Neuronal stem cell (in vitro differentiated cells): ENCODE results near the gene SMTNL2.

Source experiments
- DNase-seq: peaks from one replicate; pipeline ENCODE4 v3.0.0-alpha.2; 2013; ENCODE audit warnings: low spot score
- H2AFZ ChIP-seq: one replicate; pipeline ENCODE4 v1.6.1; 2013; ENCODE audit warnings: mild to moderate bottlenecking, low read length, inconsistent platforms
- H2AK5ac ChIP-seq: 2 replicates; pipeline ENCODE4 v1.6.1; 2013; ENCODE audit warnings: low read depth, mild to moderate bottlenecking, inconsistent platforms, low read length, moderate library complexity, mixed read lengths
- H2BK120ac ChIP-seq: 2 replicates; pipeline ENCODE4 v1.6.1; 2013; ENCODE audit warnings: low read depth, mild to moderate bottlenecking, inconsistent platforms, low read length, moderate library complexity, mixed read lengths
- H2BK12ac ChIP-seq: one replicate; pipeline ENCODE4 v1.6.1; 2013; ENCODE audit warnings: low read length, inconsistent platforms
- H2BK15ac ChIP-seq: 2 replicates; pipeline ENCODE4 v1.6.1; 2013; ENCODE audit warnings: mild to moderate bottlenecking, low read length, inconsistent platforms, mixed read lengths
- H2BK5ac ChIP-seq: one replicate; pipeline ENCODE4 v1.6.1; 2013; ENCODE audit warnings: inconsistent platforms, mild to moderate bottlenecking, low read length, moderate library complexity
- H3K14ac ChIP-seq: one replicate; pipeline ENCODE4 v1.6.1; 2013; ENCODE audit warnings: low read length, inconsistent platforms
- H3K18ac ChIP-seq: 2 replicates; pipeline ENCODE4 v1.6.1; 2013; ENCODE audit warnings: low read length, inconsistent platforms
- H3K23ac ChIP-seq: 2 replicates; pipeline ENCODE4 v1.6.1; 2013; ENCODE audit warnings: low read depth, mild to moderate bottlenecking, mixed read lengths, low read length, inconsistent platforms; ENCODE audit not compliant: poor library complexity
- H3K27ac ChIP-seq: replicated peaks from 3 replicates; pipeline ENCODE4 v1.5.1; 2013; ENCODE audit warnings: low read length, inconsistent platforms
- H3K27me3 ChIP-seq, 3 experiments: 2 replicates each; pipeline ENCODE4 v1.6.1; 2013; ENCODE audit warnings: low read length in 3 of 3, mild to moderate bottlenecking in 2 of 3, inconsistent platforms in 1 of 3, low read depth in 1 of 3, mixed read lengths in 1 of 3, moderate library complexity in 1 of 3; ENCODE audit not compliant: control insufficient read depth in 3 of 3, insufficient read depth in 3 of 3
- H3K36me3 ChIP-seq, 2 donors: replicated peaks in 1 of 2; 2 replicates each; pipeline ENCODE4 v1.6.1; 2013; ENCODE audit warnings: low read length in 2 of 2; ENCODE audit not compliant: control insufficient read depth in 2 of 2, insufficient read depth in 2 of 2
- H3K4ac ChIP-seq: 2 replicates; pipeline ENCODE4 v1.6.1; 2013; ENCODE audit warnings: inconsistent platforms, mild to moderate bottlenecking, low read length, moderate library complexity
- H3K4me1 ChIP-seq, 2 donors: 1 replicate in 1 of 2; 2 replicates in 1 of 2; pipeline ENCODE4 v1.6.1; 2013; ENCODE audit warnings: low read length in 2 of 2, low read depth in 1 of 2; ENCODE audit not compliant: control insufficient read depth in 2 of 2, insufficient read depth in 1 of 2
- H3K4me2 ChIP-seq: one replicate; pipeline ENCODE4 v1.6.1; 2013; ENCODE audit warnings: mild to moderate bottlenecking, low read length, inconsistent platforms; ENCODE audit not compliant: insufficient read depth, poor library complexity, severe bottlenecking
- H3K4me3 ChIP-seq, 2 donors: 2 replicates each; pipeline ENCODE4 v1.5.1; 2013; ENCODE audit warnings: low read length in 2 of 2, mild to moderate bottlenecking in 2 of 2, inconsistent platforms in 1 of 2, moderate library complexity in 1 of 2
- H3K79me1 ChIP-seq: one replicate; pipeline ENCODE4 v1.6.1; 2013; ENCODE audit warnings: low read depth, mild to moderate bottlenecking, inconsistent platforms, low read length, moderate library complexity
- H3K9ac ChIP-seq: one replicate; pipeline ENCODE4 v1.6.1; 2013; ENCODE audit warnings: mild to moderate bottlenecking, low read depth, low read length, inconsistent platforms; ENCODE audit not compliant: poor library complexity
- H3K9me3 ChIP-seq, 2 donors: replicated peaks in 1 of 2; 2 replicates each; pipeline versions ENCODE3 to v1.6.1; 2013; ENCODE audit warnings: low read length in 2 of 2, mild to moderate bottlenecking in 2 of 2, inconsistent platforms in 1 of 2, low read depth in 1 of 2, mixed read lengths in 1 of 2, moderate library complexity in 1 of 2; ENCODE audit not compliant: control insufficient read depth in 2 of 2, insufficient read depth in 1 of 2
- H4K8ac ChIP-seq: one replicate; pipeline ENCODE4 v1.6.1; 2013; ENCODE audit warnings: low read depth, mild to moderate bottlenecking, inconsistent platforms, low read length, moderate library complexity
- H4K91ac ChIP-seq: one replicate; pipeline ENCODE4 v1.6.1; 2013; ENCODE audit warnings: low read length, low read depth, mild to moderate bottlenecking, inconsistent platforms; ENCODE audit not compliant: poor library complexity
- WGBS, 2 donors: extraction: QIAGEN DNeasy Blood & Tissue Kit; methylation state at CpG; one replicate each; pipeline ENCODE4 v1.1.7; 2013; ENCODE audit warnings: missing lambda C conversion rate in 2 of 2, mixed read lengths in 1 of 2; ENCODE audit not compliant: insufficient read length in 2 of 2, insufficient replicate concordance in 1 of 2; ENCODE audit errors: extremely low coverage in 2 of 2; 5-methylcytosine and 5-hydroxymethylcytosine counted together

The SMTNL2 gene

DNA sequence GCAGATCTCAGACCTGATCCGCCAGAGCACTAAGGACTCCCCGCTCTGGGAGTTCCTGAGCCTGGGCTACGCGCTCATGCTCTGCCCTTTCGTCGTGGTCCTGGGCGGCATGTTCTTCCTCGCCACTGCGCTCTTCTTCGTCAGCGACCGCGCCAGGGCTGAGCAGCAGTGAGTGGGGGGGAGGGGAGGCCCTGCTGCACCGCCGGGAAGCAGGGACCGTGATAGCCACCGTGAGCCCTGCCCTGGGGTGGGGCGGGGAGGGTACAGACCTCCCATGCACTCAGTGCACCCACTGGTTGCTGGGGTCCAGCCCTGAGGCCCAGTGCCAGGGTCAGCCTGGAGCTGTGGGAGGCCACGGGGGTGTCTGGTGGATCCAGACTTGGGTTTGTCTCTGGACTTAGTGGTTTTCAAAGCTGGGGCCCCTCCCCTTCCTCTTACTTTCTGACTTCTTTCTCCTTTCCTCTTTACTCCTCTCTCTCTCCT is 48.0 kb upstream of the SMTNL2 start:
- Histone ChIP-seq H3K36me3 (peaks cover 15 to 36% of the 10 kb centered on the region in 2 donors), H3K23ac (peak overlapping the region; percentile 95), H3K79me1 (peaks cover 11% of the 10 kb centered on the region), H2BK12ac (peak overlapping the region; percentile 84), H3K14ac (peak overlapping the region; percentile 89), H3K4me1 (peaks cover 10 to 20% of the 10 kb centered on the region in 2 donors), H2BK5ac (peak overlapping the region; percentile 53), H4K91ac (peak overlapping the region; percentile 89), H2AK5ac (peak overlapping the region; percentile 95), H2AFZ (no peak overlapping the region), H3K27ac (no peak overlapping the region), H3K4me3 (no peak overlapping the region), H2BK15ac (peak overlapping the region; percentile 92), H3K4ac (peak overlapping the region; percentile 66), H4K8ac (no peak overlapping the region), H3K9me3 (no peaks in the 10 kb centered on the region), H3K4me2 (peak overlapping the region; percentile 52), H2BK120ac (no peak overlapping the region), H3K9ac (peak overlapping the region; percentile 30), H3K27me3 (peaks cover 0 to 3% (median 0%) of the 10 kb centered on the region in 3 experiments), H3K18ac (peak overlapping the region; percentile 96)
- no CpG with 5 or more reads among the region's 19 CpGs for WGBS, 2 donors
- no peak for DNase-seq

DNA sequence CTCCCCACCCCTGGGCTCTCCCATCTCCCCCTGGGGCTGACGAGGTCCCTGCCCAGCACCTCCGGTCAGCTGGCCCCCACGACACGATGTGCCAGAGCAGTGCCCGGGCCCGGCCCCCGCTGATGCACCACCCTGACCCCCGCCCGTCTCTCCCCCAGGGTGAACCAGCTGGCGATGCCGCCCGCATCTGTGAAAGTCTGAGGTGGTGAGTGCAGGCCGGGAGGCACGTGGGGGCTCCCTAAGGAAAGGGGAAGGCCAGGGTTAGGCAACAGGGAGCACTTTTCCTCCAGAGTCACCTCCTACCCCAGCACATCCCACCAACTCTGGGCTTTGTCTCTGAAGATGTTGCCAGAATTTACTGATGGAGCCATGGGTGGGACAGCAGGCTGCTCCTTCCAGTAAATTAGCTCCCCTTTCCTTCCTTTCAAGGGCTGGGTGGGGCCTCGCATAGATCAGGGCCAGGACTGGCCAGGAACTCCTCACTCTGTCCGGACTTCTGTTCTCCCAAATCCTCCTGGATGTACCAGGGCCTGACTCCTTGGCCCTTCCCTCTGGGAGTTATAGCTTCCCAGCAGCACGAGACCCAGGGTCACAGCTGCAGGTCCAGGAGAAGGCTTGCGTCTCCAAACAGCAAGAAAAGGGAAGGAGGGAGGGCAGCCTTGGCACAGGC is 47.5 kb upstream of the SMTNL2 start:
- H3K9ac ChIP-seq: peak overlapping the region; percentile 81
- H3K36me3 ChIP-seq: peaks cover 20 to 42% of the 10 kb centered on the region in 2 donors
- no peak overlapping the region for H3K4me3 ChIP-seq
- WGBS, 2 donors: no CpG with 5 or more reads among the region's 18 CpGs
- peaks cover 0 to 3% (median 0%) of the 10 kb centered on the region in 3 experiments for H3K27me3 ChIP-seq
- H3K14ac ChIP-seq: peak overlapping the region; percentile 89
- H2BK120ac ChIP-seq: no peak overlapping the region
- H2BK15ac ChIP-seq: peak overlapping the region; percentile 92
- H4K91ac ChIP-seq: no peak overlapping the region
- peak overlapping the region; percentile 92 for H4K8ac ChIP-seq
- no peak overlapping the region for H2BK12ac ChIP-seq
- H3K4me1 ChIP-seq: peaks cover 10 to 20% of the 10 kb centered on the region in 2 donors
- peak overlapping the region; percentile 95 for H3K23ac ChIP-seq
- no peak overlapping the region for H2AFZ ChIP-seq
- no peak overlapping the region for H3K4me2 ChIP-seq
- peak overlapping the region; percentile 53 for H2BK5ac ChIP-seq
- no peak overlapping the region for H3K4ac ChIP-seq
- no peaks in the 10 kb centered on the region for H3K9me3 ChIP-seq
- H2AK5ac ChIP-seq: peak overlapping the region; percentile 95
- H3K27ac ChIP-seq: no peak overlapping the region
- H3K79me1 ChIP-seq: peaks cover 11% of the 10 kb centered on the region
- H3K18ac ChIP-seq: peak overlapping the region; percentile 87
- no peak for DNase-seq

DNA sequence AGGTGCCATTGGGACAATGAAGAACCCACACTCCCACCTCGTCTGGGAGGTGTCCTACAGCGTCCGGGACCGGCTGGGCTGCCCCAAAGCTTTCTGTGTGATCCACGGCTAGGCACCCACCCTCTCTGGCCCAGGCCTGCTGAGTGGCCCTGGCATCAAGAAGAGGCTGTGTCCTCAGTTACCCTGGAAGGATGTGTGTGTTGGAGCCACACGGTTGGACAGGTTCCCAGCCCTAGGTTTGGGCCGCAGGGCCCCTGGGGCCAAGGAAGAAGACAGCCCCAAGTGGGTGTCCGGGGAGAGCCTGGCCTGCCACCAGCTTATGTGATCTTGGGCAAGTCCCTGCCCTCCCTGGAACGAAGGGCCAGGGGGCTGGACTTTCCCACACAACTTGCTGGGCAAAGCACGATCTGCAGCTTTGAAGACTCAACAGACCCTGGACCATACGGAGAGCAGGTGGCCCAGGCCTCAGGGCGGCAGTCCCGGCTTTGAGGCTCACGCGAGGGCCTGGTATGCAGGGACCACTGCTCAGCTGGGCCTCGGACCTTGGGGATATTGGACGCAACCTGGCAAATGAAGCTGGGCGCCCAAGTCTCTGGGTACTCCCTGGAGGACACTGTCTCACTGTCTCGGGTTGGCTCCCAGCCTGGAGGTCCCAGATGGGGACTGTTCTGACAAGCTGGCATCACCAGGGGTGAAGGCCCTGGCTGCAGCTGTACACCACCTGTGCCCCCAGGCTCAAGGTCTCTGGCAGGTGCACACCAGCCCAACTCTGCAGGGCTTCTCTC is 46.7 kb upstream of the SMTNL2 start:
- no peak overlapping the region for H3K14ac ChIP-seq
- no peak for DNase-seq
- H3K4me3 ChIP-seq: no peak overlapping the region
- peak overlapping the region; percentile 46 for H2AK5ac ChIP-seq
- no peak overlapping the region for H2AFZ ChIP-seq
- H4K8ac ChIP-seq: no peak overlapping the region
- no peak overlapping the region for H3K27ac ChIP-seq
- no peaks in the 10 kb centered on the region for H3K9me3 ChIP-seq
- H3K4me2 ChIP-seq: no peak overlapping the region
- peak overlapping the region; percentile 28 for H3K18ac ChIP-seq
- no peaks in the 10 kb centered on the region for H3K27me3 ChIP-seq
- WGBS, 2 donors: no CpG with 5 or more reads among the region's 19 CpGs
- H2BK12ac ChIP-seq: peak overlapping the region; percentile 41
- peak overlapping the region; percentile 37 for H2BK15ac ChIP-seq
- no peak overlapping the region for H3K4ac ChIP-seq
- H2BK5ac ChIP-seq: no peak overlapping the region
- H3K79me1 ChIP-seq: peaks cover 13% of the 10 kb centered on the region
- peaks cover 28 to 50% of the 10 kb centered on the region in 2 donors for H3K36me3 ChIP-seq
- H3K23ac ChIP-seq: no peak overlapping the region
- no peak overlapping the region for H2BK120ac ChIP-seq
- peaks cover 10 to 20% of the 10 kb centered on the region in 2 donors for H3K4me1 ChIP-seq
- H3K9ac ChIP-seq: no peak overlapping the region
- H4K91ac ChIP-seq: no peak overlapping the region
